GM12878 (cell line): Measurements from ENCODE around the gene DUOXA1. TPM values are rescaled to one million over a fixed set of nuclear protein-coding genes. Genes with fewer than 3 reads are reported as not detected.

Source experiments
- BACH1 ChIP-seq: fragments of 450-650 bp; IDR thresholded peaks from 2 replicates; pipeline ENCODE4 v1.6.1; 2017; ENCODE audit warnings: mild to moderate bottlenecking, borderline replicate concordance
- BCLAF1 ChIP-seq: fragments of 450-650 bp; IDR thresholded peaks from 2 replicates; pipeline ENCODE4 v1.6.1; 2017; ENCODE audit warnings: antibody characterized with exemption, mild to moderate bottlenecking, moderate library complexity
- CBFB ChIP-seq: IDR thresholded peaks from 2 replicates; pipeline ENCODE4 v1.6.1; 2016; ENCODE audit warnings: antibody characterized with exemption, low read depth
- CUX1 ChIP-seq: IDR thresholded peaks from 2 replicates; pipeline ENCODE4 v1.6.1; 2012; ENCODE audit warnings: improper control_type of control experiment, low read depth, low read length; ENCODE audit not compliant: insufficient replicate concordance
- IKZF2 ChIP-seq, 2 experiments: fragments of 450-650 bp; IDR thresholded peaks; 2 replicates each; pipeline ENCODE4 v1.6.1; 2017; ENCODE audit warnings: mild to moderate bottlenecking in 2 of 2, moderate library complexity in 2 of 2
- NR2C2 ChIP-seq: IDR thresholded peaks from 2 replicates; pipeline ENCODE4 v1.6.1; 2011; ENCODE audit warnings: borderline replicate concordance, low read depth; ENCODE audit not compliant: control insufficient read depth, insufficient read length
- PML ChIP-seq: IDR thresholded peaks from 2 replicates; pipeline ENCODE4 v1.6.1; 2012; ENCODE audit warnings: low read length, inconsistent platforms
- POLR2A ChIP-seq: IDR thresholded peaks from 2 replicates; pipeline ENCODE4 v1.6.1; 2011; ENCODE audit warnings: low read depth, mild to moderate bottlenecking, low read length
- POLR2AphosphoS5 ChIP-seq: IDR thresholded peaks from 2 replicates; pipeline ENCODE4 v1.6.1; 2011; ENCODE audit warnings: mild to moderate bottlenecking, low read length, inconsistent platforms
- RUNX3 ChIP-seq: IDR thresholded peaks from 2 replicates; pipeline ENCODE4 v1.6.1; 2012; ENCODE audit warnings: low read length, inconsistent platforms
- SMARCA5 ChIP-seq: fragments of 450-650 bp; IDR thresholded peaks from 2 replicates; pipeline ENCODE4 v1.6.1; 2017; ENCODE audit warnings: mild to moderate bottlenecking
- SP1 ChIP-seq: IDR thresholded peaks from one replicate; pipeline ENCODE4 v1.6.1; 2011; ENCODE audit warnings: low read depth, low read length
- SUZ12 ChIP-seq: fragments of 200-600 bp; sonication (generic); IDR thresholded peaks from one replicate; pipeline ENCODE4 v1.6.1; 2018; ENCODE audit warnings: antibody characterized with exemption, mild to moderate bottlenecking; ENCODE audit not compliant: unreplicated experiment
- YY1 ChIP-seq: IDR thresholded peaks from 2 replicates; pipeline ENCODE4 v1.6.1; 2011; ENCODE audit warnings: low read depth, mild to moderate bottlenecking, low read length
- polyA plus RNA-seq, 11 experiments: library from polyadenylated mRNA; depleted of rRNA in 4 of 11; unstranded in 6 of 11; stranded (reverse) in 5 of 11; fragments of >200 nt; fragmentation: Nextera tagmentation in 4 of 11; fragmentation: Illumina TruSeq in 1 of 11; extraction: Ambion mirVana in 4 of 11; extraction: Trizol in 1 of 11; gene quantifications; 1 replicate in 1 of 11; 2 replicates in 10 of 11; pipeline versions ENCODE4 v1.2.1 to v1.2.3, GENCODE V29; 2011 to 2016; ENCODE audit warnings: inconsistent platforms in 2 of 11, missing spikeins in 2 of 11, low read depth in 1 of 11
- total RNA-seq, 4 experiments: library from RNA; depleted of rRNA in 3 of 4; stranded (reverse); fragments of >200 nt in 3 of 4; fragmentation: Illumina TruSeq in 1 of 4; extraction: Trizol in 1 of 4; gene quantifications; 2 replicates each; pipeline versions ENCODE4 v1.2.1 to v1.2.3, GENCODE V29; 2013 to 2021
- TF ChIP-seq, protein P1 (sequence below), 3 experiments: IDR thresholded peaks in 2 of 3; conservative IDR thresholded peaks in 1 of 3; 2 replicates each; pipeline ENCODE4 v1.5.1; 2011; ENCODE audit warnings: low read depth in 3 of 3, low read length in 3 of 3, mild to moderate bottlenecking in 3 of 3, control low read depth in 2 of 3, moderate library complexity in 2 of 3, inconsistent platforms in 1 of 3, mixed read lengths in 1 of 3; ENCODE audit not compliant: control insufficient read depth in 2 of 3, insufficient read depth in 1 of 3; ENCODE audit errors: extremely low read depth in 1 of 3
- TF ChIP-seq, protein P2 (sequence below): IDR thresholded peaks from 2 replicates; pipeline ENCODE4 v1.6.1; 2012; ENCODE audit warnings: low read depth, low read length, improper control_type of control experiment

The DUOXA1 gene
- total and polyA plus RNA-seq, 10 of the 15 experiments (the other 5 are each of a cell fraction or from before 2014, with no cell fraction given) = 0.08 TPM; not detected in 9

DNA sequence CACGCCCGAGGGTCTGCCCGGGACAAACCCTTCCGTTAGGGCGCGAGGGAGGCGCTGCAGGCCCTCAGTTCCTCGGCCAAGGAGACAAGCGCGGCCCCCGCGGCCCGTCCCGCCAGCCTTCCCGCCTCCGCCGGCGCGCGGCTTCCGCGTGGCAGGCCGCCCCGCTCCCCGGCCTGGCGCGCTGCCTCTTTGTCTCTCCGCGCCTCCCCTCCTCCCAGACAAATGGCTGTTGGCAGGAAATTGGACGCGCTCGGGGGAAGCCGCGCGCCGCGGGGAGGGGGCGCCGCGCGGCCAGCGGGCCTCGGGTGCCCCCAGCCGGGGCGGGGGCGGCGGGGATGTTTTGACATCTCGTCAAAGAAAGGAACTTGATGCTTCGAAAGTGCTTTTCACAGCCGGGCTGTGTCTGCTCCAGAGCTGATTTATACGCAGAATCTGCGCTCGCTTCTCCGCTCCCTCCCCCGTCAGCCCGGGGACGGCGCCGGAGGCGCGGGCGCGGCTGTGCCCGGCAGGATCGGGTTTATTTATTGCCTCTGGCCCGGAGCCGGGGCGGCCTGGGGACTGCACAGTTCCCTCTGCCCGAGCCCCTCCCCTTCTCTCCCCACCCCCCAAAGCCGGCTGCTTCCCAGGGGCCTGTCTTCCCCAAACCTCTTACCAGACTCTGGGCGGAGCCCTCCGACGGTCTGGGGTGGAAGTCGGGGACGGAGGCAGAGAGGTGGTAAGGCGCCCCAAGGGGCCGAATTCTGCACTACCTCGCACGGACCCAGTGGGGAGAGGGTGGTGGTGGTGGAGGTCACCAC lies 37.4 kb upstream of the DUOXA1 start (continued):
- TF ChIP-seq, protein P1, sequence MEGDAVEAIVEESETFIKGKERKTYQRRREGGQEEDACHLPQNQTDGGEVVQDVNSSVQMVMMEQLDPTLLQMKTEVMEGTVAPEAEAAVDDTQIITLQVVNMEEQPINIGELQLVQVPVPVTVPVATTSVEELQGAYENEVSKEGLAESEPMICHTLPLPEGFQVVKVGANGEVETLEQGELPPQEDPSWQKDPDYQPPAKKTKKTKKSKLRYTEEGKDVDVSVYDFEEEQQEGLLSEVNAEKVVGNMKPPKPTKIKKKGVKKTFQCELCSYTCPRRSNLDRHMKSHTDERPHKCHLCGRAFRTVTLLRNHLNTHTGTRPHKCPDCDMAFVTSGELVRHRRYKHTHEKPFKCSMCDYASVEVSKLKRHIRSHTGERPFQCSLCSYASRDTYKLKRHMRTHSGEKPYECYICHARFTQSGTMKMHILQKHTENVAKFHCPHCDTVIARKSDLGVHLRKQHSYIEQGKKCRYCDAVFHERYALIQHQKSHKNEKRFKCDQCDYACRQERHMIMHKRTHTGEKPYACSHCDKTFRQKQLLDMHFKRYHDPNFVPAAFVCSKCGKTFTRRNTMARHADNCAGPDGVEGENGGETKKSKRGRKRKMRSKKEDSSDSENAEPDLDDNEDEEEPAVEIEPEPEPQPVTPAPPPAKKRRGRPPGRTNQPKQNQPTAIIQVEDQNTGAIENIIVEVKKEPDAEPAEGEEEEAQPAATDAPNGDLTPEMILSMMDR (IDR thresholded peaks at IDR 0.05 in 2 of 3, conservative IDR thresholded peaks at IDR 0.05 in 1 of 3; ENCODE audit: control insufficient read depth in 2 of 3, extremely low read depth in 1 of 3, insufficient read depth in 1 of 3, low read depth in 3 of 3, low read length in 3 of 3) = peak; percentile 79 to 87 (median 83); a peak in 5 of 6 replicates
- TF ChIP-seq SMARCA5 (peak; percentile 82), POLR2AphosphoS5 (peak; percentile 72), SP1 (peak; percentile 23), CBFB (no peak), NR2C2 (no peak), BCLAF1 (peak; percentile 62; the same call in 1 of the 2 replicates), SUZ12 (no peak), BACH1 (peak; percentile 93; the same call in 1 of the 2 replicates), PML (no peak), IKZF2 (IDR thresholded peaks at IDR 0.05) (peak in 1 of 2 experiments; percentile 37; a peak in 2 of 4 replicates), POLR2A (peak; percentile 75), YY1 (peak; percentile 86), RUNX3 (no peak; the same call in 1 of the 2 replicates), CUX1 (no peak)
- TF ChIP-seq, protein P2, sequence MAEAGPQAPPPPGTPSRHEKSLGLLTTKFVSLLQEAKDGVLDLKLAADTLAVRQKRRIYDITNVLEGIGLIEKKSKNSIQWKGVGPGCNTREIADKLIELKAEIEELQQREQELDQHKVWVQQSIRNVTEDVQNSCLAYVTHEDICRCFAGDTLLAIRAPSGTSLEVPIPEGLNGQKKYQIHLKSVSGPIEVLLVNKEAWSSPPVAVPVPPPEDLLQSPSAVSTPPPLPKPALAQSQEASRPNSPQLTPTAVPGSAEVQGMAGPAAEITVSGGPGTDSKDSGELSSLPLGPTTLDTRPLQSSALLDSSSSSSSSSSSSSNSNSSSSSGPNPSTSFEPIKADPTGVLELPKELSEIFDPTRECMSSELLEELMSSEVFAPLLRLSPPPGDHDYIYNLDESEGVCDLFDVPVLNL = no peak
